ENCODE results near the gene LILRB4.
"Not testable (repeated sequence)": the region's sequence is repeated elsewhere in the genome, so short reads cannot be mapped to it uniquely, and the experiment has no call there.

The LILRB4 gene

DNA sequence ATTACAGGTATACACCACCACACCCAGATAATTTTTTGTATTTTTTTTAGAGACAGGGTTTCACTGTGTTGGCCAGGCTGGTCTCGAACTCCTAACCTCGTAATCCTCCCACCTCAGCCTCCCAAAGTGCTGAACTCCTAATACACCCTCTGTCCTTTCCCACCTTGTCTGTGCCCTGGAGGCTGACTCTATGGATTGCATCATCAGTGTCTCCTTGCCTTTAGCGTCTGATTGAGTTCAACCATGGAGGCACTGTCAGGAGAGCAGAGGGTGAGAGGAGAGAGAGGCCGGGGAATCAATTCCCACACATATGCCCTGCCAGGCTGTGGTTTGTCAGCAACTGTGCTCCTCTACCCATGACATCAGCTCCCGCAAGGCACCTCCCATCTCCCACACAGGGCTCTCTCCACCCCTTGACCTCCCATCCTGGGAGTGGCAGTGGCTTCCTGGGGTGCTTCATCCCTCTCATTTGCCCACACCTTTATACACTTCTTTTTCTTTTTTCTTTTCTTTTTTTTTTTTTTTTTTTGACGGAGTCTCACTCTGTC is 12.6 kb upstream of the LILRB4 start:
- DNase-seq (ENCODE audit: low read depth in 3 of 3): no peak

GRCh38 chr19:54653181-54653809 is 9.5 kb upstream of the LILRB4 start:
- DNase-seq (ENCODE audit: low read depth in 3 of 3): no peak

GRCh38 chr19:54654447-54655321 is 8.1 kb upstream of the LILRB4 start:
- DNase-seq (ENCODE audit: low read depth in 3 of 3): no peak

DNA sequence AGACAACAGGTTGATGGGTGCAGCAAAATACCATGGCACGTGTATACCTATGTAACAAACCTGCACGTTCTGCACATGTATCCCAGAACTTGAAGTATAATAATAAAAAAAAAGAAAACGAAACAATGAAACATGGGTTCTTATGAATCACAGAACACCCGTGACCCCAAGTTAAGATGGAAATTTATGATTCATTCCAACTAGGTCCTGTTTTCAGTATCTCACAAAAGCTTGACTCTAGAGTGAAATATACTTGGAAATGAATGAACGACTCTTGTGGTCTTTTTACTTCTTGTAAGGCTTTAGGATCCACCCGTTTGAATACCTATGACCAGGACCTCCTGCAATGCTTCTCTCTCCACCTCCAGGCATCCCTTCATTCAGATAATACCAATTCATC is 3.5 kb upstream of the LILRB4 start:
- no peak for DNase-seq (ENCODE audit: low read depth in 3 of 3)

- no peak for DNase-seq (ENCODE audit: low read depth in 3 of 3)
Measured at GRCh38 chr19:54660306-54660705, 2.5 kb upstream of the LILRB4 start.

GRCh38 chr19:54660964-54661363 is 1.8 kb upstream of the LILRB4 start:
- no peak for DNase-seq (ENCODE audit: low read depth in 3 of 3)

DNA sequence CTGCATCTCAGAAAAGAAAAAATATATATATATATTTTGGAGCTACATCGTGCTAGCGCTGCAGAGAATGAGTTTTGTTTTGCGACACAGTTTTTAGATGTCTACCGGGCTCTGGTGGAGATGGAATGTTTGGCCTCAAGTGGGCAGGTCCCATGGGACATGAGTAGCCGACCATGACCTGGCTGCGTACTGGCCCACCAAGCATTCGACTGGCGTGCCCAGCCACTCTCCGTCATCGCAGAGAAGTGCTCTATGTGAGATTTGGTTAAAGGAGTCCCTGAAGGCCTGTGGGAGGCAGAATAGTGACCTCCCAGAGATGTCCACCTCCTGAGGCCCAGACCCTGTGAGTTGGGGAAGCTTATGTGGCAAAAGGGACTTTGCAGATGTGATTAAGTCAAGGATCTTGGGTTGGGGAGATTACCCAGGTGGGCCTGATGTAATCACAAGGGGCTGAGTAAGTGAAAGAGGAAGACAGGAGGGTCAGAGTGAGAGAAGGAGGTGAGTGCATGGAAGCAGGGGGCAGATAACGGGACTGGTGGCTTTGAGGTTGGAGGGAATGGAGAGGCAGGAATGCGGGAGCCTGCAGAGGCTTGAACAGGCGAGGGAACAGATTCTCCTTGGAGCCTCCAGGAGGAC is 821 bp upstream of the LILRB4 start:
- DNase-seq (ENCODE audit: low read depth in 3 of 3): no peak

GRCh38 chr19:54665530-54665929 is 2.7 kb downstream of the LILRB4 start:
- no peak for DNase-seq (ENCODE audit: low read depth in 3 of 3)

DNA sequence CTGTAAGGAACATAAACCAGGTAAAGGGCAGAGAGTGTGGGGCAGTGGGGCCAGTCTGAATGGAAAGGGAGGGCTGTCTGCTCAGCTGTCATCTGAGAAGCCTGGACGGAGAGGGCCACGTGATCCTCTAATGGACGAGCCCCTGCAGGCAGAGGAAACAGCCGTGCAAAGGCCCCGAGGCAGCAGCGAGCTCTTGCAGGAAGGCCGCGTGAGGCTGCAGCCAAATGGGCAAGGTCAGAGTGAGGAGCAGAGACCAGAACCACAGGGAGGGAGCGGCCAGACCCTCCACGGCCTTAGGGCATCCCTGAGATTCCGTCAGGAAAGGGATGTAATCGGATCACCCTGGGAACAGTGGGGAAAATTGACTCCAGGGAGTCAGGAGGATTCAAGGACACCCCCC is 4.4 kb downstream of the LILRB4 start:
- no peak for DNase-seq (ENCODE audit: low read depth in 3 of 3)

DNA sequence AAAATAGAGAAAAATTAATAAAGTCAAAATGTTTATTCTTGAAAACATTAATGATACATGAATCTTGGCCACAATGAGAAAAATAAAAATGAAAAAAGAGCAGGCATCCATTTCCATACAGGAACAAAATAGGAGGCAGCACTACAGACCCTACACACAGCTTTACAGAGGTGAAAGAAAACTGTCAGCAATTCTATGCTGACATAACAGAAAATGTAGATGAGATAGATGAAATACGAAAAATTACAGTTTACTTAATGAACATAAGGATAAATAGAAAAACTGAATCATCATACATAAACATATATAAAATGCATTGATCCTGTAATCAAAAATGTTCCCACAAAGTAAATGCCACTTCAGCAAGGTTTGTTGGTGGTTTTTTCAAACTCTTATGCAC is 5.6 kb downstream of the LILRB4 start:
- no peak for DNase-seq (ENCODE audit: low read depth in 3 of 3)

DNA sequence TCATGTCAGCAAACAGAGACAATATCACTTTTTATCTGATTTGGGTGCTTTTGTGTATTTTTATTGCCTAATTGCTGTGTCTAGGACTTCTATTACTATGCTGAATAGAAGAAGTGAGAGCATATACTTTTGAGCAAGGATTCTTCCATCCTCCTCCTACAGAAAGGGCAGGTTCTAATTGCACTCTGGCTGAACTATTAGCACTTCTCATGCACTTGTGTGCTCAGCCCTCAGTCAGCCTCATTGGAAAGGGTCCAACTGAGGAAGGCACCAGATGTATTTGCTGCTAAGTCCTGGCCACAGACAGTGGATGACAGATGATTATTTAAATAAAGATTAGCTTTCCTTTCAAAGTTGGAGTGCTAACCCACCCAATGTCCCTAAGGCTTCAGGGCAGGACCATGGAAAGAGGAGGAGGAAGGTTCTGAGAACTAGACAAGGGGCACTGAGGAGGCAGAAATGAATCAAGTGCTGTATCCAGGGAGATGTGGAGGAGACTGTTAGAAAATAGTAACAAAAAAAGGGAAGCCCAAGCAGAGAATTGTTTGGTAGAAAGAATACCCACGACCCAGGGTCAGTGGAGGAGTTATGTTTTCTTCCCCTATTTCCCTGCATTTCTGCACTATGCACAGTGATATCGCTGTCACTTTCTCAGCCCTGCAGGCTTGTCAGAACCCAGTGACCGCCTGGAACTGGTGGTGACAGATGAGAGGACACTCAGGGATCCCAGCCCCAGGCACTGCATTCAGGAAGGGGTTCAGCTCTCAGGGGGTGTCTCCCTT is 8.0 kb downstream of the LILRB4 start:
- no peak for DNase-seq (ENCODE audit: low read depth in 3 of 3)

DNA sequence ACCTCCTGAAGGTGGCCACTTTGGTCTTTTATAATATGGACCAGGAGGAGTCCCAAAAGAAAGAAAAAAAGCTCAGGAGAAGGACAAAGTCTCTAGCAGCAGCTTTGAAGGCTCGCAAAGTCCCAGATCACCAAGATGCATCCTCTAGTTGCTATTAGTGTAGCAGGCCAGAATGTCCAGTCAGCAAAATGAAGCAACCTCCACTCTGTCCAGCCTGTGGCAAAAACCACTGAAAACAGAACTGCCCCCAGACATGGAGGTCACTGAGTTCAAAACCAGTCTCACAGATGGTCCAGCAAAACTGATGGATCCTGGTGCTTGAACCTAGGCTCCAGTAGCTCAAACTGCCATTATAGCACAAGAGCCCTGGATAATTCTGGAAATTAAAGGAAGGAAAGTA is 10.4 kb downstream of the LILRB4 start:
- DNase-seq (ENCODE audit: low read depth in 3 of 3): no peak

DNA sequence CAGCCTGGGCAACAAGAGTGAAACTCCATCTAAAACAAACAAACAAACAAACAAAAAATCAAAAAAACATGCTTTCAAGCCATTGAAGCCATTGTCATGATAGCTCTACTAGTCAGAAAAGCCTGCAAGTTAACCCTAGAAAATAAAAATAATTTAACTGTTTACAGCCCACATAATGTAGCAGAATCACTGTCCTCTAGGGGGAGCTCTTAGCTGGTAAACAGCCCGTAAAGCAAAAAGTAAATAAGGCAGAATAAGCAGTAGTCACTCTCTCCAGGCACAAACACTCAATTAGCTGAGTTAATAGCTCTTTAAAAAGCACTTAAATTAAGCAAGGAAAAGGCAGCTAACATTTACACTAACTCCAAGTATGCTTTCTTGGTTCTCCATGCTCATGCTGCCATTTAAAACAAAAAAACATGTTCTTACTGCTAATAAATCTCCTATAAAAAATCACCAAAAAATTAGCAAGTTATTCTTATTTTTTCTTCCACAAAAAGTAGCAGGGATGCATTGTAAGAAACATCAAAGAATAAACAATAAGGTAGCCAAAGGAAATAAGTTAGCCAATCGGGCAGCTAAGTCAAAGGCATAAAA is 11.3 kb downstream of the LILRB4 start:
- no peak for DNase-seq (ENCODE audit: low read depth in 3 of 3)

GRCh38 chr19:54676210-54676834 is 13.5 kb downstream of the LILRB4 start:
- DNase-seq (ENCODE audit: low read depth in 3 of 3): peak in 1 of 3 experiments; percentile 3

DNA sequence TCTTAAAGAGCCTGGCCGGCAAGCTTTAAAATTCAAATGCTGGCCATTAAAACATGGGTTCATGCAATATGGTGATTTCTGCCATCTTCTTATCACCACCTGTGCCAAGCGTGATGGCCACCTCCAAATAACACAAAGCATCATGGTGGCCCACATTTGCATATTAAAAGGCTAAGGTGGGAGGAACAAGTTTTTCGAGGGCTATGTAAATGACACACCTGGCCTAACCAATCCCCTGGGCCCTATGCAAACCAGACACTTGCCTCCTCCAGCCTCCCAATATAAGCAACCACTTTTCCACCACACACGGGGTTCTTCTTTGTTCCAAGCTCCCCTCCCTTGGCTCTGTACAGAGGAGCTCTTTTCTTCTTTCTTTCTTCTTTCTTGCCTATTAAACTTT is 14.4 kb downstream of the LILRB4 start:
- DNase-seq (ENCODE audit: low read depth in 3 of 3): no peak

DNA sequence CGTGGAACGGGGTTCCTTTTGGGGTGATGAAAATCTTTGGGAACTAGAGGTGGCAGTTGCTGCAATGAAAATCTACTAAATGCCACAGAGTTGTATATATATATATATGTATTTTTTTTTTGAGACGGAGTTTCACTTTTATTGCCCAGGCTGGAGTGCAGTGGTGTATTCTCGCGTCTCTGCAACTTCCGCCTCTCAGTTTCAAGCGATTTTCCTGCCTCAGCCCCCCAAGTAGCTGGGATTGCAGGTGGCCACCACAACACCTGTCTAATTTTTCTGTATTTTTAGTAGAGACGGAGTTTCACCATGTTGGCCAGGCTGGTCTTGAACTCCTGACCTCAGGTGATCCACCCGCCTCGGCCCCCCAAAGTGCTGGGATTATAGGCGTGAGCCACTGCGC is 18.8 kb downstream of the LILRB4 start:
- not testable (repeated sequence) for DNase-seq (ENCODE audit: low read depth in 3 of 3)

GRCh38 chr19:54682306-54682856 is 19.6 kb downstream of the LILRB4 start:
- DNase-seq (ENCODE audit: low read depth in 3 of 3): no peak

- no peak for DNase-seq (ENCODE audit: low read depth in 3 of 3)
Measured at GRCh38 chr19:54684527-54684926, 21.7 kb downstream of the LILRB4 start.

DNA sequence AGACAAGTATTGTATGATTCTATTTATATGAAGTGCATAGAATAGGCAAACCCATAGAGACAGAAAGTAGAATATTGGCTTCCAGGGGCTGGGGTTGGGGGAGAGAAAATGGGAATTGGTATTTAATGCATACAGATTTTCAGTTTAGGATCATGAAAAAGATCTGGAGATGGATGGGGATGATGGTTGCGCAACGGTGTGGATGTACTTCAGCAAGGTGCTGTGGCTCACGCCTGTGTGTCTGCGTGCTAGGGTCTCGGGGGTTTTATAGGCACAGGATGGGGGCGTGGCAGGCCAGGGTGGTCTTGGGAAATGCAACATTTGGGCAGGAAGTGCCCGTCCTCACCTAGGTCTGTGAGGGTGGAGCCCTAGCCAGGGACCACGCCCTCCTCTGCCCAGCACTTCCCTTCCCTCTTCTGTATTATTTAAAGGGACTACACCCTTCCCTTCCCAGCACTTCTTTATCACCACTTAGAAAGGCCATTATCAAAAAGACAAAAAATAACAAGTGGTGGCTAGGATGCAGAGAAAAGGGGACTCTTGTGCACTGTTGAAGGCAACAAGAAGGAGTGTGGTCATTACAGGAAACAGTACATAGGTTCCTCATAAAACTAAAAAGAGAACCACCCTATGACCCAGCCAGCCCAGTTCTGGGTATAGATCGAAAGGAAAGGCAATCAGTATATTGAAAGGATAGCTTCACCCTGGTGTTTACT is 29.0 kb downstream of the LILRB4 start:
- DNase-seq (ENCODE audit: low read depth in 3 of 3): no peak

- DNase-seq (ENCODE audit: low read depth in 3 of 3): no peak
Measured at GRCh38 chr19:54692298-54692615, 29.5 kb downstream of the LILRB4 start.
